ENCODE measurements around the gene COL28A1. TPM values are rescaled to one million over a fixed set of nuclear protein-coding genes. Genes with fewer than 3 reads are reported as not detected.

Gene COL28A1
- total and polyA plus RNA-seq, 4 donors, result 0.05 to 0.50 (median 0.18) TPM

- H3K9ac ChIP-seq (ENCODE audit: low read depth in 1 of 2, low read length in 2 of 2), result no peak overlapping the region
- H3K27me3 ChIP-seq (ENCODE audit: control insufficient read depth in 4 of 4, insufficient read depth in 4 of 4, low read length in 3 of 4), result no peaks in the 10 kb centered on the region
- no peaks in the 10 kb centered on the region for H3K4me1 ChIP-seq (ENCODE audit: control insufficient read depth in 4 of 4, insufficient read depth in 4 of 4, low read length in 3 of 4)
- DNase-seq (ENCODE audit: low spot score), result no peak
- no peaks in the 10 kb centered on the region for H3K9me3 ChIP-seq (ENCODE audit: control insufficient read depth in 4 of 4, low read length in 3 of 4)
- WGBS, result 95% methylated on average over 7 of the region's 7 CpGs
- no peak overlapping the region for H3K4me3 ChIP-seq (ENCODE audit: low read depth in 1 of 3, low read length in 3 of 3)
- no peak for TF ChIP-seq GABPA (IDR thresholded peaks at IDR 0.05 in 1 of 2, conservative IDR thresholded peaks at IDR 0.05 in 1 of 2)
- no peak for TF ChIP-seq TAF1 (conservative IDR thresholded peaks at IDR 0.05)
- no peak for TF ChIP-seq MAX (IDR thresholded peaks at IDR 0.05)
- TF ChIP-seq JUND (IDR thresholded peaks at IDR 0.05), result no peak
- TF ChIP-seq SP1 (IDR thresholded peaks at IDR 0.05), result no peak
- no peak for TF ChIP-seq RAD21 (IDR thresholded peaks at IDR 0.05)
- no peak for TF ChIP-seq ATF3 (IDR thresholded peaks at IDR 0.05)
- H3K27ac ChIP-seq (ENCODE audit: low read depth in 1 of 2, low read length in 2 of 2), result no peak overlapping the region
- no peaks in the 10 kb centered on the region for H3K36me3 ChIP-seq (ENCODE audit: control insufficient read depth in 4 of 4, insufficient read depth in 3 of 4, low read depth in 1 of 4, low read length in 3 of 4)
These were observed 102.7 kb downstream of the COL28A1 start for GRCh38 chr7:7432979-7433378.

GRCh38 chr7:7428806-7429205 lies 106.9 kb downstream of the COL28A1 start:
- Histone ChIP-seq H3K4me1 (ENCODE audit: control insufficient read depth in 4 of 4, insufficient read depth in 4 of 4, low read length in 3 of 4) (peaks cover 0 to 5% (median 0%) of the 10 kb centered on the region in 4 donors), H3K27ac (ENCODE audit: low read depth in 1 of 2, low read length in 2 of 2) (no peak overlapping the region), H3K4me3 (ENCODE audit: low read depth in 1 of 3, low read length in 3 of 3) (no peak overlapping the region), H3K9me3 (ENCODE audit: control insufficient read depth in 4 of 4, low read length in 3 of 4) (no peaks in the 10 kb centered on the region), H3K9ac (ENCODE audit: low read depth in 1 of 2, low read length in 2 of 2) (no peak overlapping the region), H3K36me3 (ENCODE audit: control insufficient read depth in 4 of 4, insufficient read depth in 3 of 4, low read depth in 1 of 4, low read length in 3 of 4) (no peaks in the 10 kb centered on the region), H3K27me3 (ENCODE audit: control insufficient read depth in 4 of 4, insufficient read depth in 4 of 4, low read length in 3 of 4) (no peaks in the 10 kb centered on the region)
- DNase-seq (ENCODE audit: low spot score), result no peak
- no peak for TF ChIP-seq EGR1 (IDR thresholded peaks at IDR 0.05; ENCODE audit: low read depth in 2 of 2)
- TF ChIP-seq FOXA1 (IDR thresholded peaks at IDR 0.05), result no peak
- no peak for TF ChIP-seq ATF3 (IDR thresholded peaks at IDR 0.05)
- WGBS, result 85% methylated on average over 4 of the region's 4 CpGs

DNA sequence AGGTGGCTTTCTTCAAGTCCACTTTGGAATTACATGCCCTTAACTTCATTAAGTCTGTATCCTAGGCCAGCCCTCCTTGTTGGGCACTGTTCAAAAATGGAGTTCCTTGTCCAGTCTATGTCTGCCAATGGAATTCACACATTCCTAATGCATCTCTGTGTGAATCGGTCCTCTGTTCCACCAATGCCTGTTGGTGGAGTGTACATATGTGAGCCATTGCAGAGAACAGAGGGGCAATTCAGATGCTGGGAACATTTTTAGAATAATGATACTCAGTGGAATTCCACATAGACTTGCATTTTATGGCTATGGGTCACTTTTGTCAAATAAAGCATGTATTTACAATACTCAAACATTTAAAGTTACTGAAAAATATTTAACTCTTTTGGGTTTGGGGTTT lies 108.3 kb downstream of the COL28A1 start:
- DNase-seq (ENCODE audit: low spot score), result no peak
- no peak overlapping the region for H3K4me3 ChIP-seq (ENCODE audit: low read depth in 1 of 3, low read length in 3 of 3)
- H3K36me3 ChIP-seq (ENCODE audit: control insufficient read depth in 4 of 4, insufficient read depth in 3 of 4, low read depth in 1 of 4, low read length in 3 of 4), result no peaks in the 10 kb centered on the region
- no peaks in the 10 kb centered on the region for H3K27me3 ChIP-seq (ENCODE audit: control insufficient read depth in 4 of 4, insufficient read depth in 4 of 4, low read length in 3 of 4)
- TF ChIP-seq RXRA (IDR thresholded peaks at IDR 0.05) (no peak), YY1 (IDR thresholded peaks at IDR 0.05) (no peak), RAD21 (IDR thresholded peaks at IDR 0.05) (no peak), HNF4G (IDR thresholded peaks at IDR 0.05) (no peak), SP1 (IDR thresholded peaks at IDR 0.05) (no peak), FOXA1 (IDR thresholded peaks at IDR 0.05) (no peak), EGR1 (IDR thresholded peaks at IDR 0.05; ENCODE audit: low read depth in 2 of 2) (no peak), MAX (IDR thresholded peaks at IDR 0.05) (no peak), ATF3 (IDR thresholded peaks at IDR 0.05) (no peak), NR2F2 (IDR thresholded peaks at IDR 0.05) (no peak), TAF1 (conservative IDR thresholded peaks at IDR 0.05) (no peak)
- TF ChIP-seq, protein P1, sequence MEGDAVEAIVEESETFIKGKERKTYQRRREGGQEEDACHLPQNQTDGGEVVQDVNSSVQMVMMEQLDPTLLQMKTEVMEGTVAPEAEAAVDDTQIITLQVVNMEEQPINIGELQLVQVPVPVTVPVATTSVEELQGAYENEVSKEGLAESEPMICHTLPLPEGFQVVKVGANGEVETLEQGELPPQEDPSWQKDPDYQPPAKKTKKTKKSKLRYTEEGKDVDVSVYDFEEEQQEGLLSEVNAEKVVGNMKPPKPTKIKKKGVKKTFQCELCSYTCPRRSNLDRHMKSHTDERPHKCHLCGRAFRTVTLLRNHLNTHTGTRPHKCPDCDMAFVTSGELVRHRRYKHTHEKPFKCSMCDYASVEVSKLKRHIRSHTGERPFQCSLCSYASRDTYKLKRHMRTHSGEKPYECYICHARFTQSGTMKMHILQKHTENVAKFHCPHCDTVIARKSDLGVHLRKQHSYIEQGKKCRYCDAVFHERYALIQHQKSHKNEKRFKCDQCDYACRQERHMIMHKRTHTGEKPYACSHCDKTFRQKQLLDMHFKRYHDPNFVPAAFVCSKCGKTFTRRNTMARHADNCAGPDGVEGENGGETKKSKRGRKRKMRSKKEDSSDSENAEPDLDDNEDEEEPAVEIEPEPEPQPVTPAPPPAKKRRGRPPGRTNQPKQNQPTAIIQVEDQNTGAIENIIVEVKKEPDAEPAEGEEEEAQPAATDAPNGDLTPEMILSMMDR (IDR thresholded peaks at IDR 0.05; ENCODE audit: low read depth, low read length, missing input control), result no peak
- WGBS, result 93% methylated on average over 1 of the region's 1 CpG
- no peaks in the 10 kb centered on the region for H3K9me3 ChIP-seq (ENCODE audit: control insufficient read depth in 4 of 4, low read length in 3 of 4)
- no peak overlapping the region for H3K9ac ChIP-seq (ENCODE audit: low read depth in 1 of 2, low read length in 2 of 2)
- no peak overlapping the region for H3K27ac ChIP-seq (ENCODE audit: low read depth in 1 of 2, low read length in 2 of 2)
- peaks cover 0 to 5% (median 0%) of the 10 kb centered on the region in 4 donors for H3K4me1 ChIP-seq (ENCODE audit: control insufficient read depth in 4 of 4, insufficient read depth in 4 of 4, low read length in 3 of 4)

Measured in liver (tissue), 9 donors.